ENCODE results near the gene PDGFB.

PDGFB gene

DNA sequence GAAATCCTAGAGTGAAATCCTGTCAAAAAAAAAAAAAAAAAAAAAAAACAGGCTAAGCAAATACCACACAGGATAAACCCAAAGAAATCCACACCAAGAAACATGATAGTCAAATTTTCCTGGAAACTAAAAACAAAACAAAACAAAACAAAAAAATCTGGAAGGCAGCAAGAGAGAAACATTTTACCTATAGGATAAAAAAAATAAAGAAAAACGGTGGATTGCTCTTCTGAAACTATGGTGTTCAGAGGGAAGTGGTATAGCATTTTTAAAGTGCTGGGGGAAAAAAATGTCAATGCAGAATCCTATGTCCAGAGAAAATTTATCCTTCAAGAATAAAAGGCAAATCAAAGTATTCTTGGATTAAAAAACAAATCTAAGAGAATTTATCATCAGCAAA lies 50.7 kb downstream of the PDGFB start:
- no peak for DNase-seq

- no peak for DNase-seq
Measured at GRCh38 chr22:39188809-39189208, 56.0 kb downstream of the PDGFB start.

- DNase-seq = no peak
Measured at GRCh38 chr22:39185601-39186012, 59.2 kb downstream of the PDGFB start.

GRCh38 chr22:39184586-39185577 lies 59.9 kb downstream of the PDGFB start:
- no peak for DNase-seq

DNA sequence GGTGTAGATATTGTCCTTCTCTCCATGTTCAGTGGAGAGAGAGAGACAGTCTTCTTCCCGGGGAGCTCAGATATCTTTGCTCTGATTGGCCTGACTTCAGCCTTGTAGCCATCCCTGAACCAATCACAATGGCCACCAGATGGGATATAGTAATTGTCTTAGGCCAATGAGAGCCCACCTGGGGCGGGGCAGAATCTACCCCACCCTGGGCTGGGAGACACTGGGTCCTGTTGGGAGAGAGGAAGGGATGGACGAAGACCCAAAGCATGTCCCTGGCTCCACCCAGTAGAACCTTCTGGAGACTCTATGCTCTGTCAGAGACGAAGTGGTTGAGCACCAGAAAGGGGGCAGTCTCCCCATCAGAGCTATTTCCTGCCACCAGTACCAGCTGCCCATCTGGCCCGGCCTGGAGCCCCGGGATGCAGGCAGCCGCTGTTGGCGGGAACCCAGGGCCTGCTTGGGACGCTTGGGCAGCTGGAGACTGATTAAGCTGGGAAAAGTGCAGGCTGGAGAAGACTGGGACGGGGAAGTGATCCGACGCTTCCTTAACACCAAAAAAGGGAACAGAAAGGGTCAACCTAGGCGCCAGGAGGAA lies 60.7 kb downstream of the PDGFB start:
- no peak for DNase-seq

- DNase-seq = no peak
Measured at GRCh38 chr22:39182478-39183030, 62.2 kb downstream of the PDGFB start.

DNA sequence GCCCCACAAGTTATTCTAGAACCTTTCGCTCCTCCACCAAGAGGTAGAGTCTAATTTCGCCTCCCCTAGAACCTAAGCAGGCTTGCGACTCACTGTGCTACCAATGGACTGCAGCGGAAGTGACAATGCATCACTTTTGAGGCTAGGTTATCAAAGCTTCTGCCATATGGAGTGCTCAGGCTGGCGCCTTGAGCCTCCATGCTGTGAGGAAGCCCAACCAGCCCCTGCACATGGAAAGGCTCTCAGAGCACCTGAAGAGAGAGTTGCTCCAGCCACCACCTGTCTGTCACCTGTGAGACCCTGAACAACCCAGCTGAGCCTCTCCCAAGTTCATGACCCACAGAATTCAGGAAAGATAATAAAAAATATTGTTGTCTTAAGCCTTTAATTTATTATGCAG lies 63.0 kb downstream of the PDGFB start:
- DNase-seq = no peak

DNA sequence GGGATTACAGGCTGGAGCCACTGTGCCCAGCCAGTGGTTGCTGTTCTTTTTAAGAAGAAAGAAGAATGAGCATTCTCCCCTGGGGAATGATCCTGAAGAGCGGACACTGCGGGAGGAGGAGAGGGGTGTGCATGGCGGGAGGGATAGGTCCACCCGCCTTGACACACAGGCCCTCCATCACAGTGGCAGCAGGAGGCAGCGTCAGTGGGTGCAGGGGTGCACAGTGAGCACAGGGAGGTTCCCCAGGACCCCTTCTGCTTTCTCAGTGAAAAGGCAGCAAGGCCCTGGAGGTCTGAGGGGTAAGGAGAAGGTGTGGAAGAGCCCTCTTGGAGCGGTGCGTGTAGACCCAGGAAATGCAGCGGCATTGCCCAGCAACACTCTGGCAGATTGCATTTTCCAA lies 63.4 kb downstream of the PDGFB start:
- DNase-seq = no peak

GRCh38 chr22:39179841-39180335 lies 64.9 kb downstream of the PDGFB start:
- no peak for DNase-seq

GRCh38 chr22:39179401-39179827 lies 65.4 kb downstream of the PDGFB start:
- DNase-seq = no peak

DNA sequence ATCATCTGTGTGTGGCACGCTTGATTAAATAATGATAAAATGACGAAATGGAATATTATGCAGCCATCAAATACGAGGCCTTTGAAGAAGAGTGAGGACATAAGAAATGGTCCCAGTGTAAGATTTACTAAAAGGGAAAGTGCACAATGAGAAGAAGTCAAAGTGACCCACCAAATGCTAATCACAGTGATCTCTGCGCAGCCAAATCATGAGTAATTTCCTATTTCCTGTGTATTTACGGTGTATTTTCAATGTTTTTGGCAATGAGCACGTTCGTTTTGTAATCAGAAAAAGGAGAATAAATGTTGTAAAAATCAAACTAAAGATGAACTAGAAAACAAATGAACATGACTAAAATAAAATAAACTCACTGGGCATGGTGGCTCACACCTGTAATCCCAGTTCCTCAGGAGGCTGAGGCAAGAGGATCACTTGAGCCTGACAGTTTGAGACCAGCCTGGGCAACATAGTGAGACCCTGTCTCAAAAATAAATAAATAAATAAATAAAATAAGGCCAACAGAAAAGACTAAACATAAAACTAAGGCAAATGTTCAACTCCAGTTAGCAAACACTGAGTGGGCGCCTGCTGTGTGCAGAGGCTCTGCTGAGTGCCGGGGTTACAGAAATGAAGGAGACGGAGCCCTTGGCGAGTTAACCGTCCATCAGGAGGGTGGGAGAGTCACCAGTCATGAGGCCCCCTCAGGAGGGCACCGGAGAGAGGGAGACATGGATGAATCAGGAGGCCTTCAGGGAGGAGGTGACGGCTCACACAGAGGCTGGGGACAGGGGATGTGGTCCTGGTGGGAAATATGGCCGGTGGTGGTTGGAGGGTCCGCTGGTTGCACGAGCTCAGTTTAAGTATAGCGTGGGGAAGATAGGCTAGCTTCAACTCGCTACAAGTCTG lies 66.3 kb downstream of the PDGFB start:
- no peak for DNase-seq

DNA sequence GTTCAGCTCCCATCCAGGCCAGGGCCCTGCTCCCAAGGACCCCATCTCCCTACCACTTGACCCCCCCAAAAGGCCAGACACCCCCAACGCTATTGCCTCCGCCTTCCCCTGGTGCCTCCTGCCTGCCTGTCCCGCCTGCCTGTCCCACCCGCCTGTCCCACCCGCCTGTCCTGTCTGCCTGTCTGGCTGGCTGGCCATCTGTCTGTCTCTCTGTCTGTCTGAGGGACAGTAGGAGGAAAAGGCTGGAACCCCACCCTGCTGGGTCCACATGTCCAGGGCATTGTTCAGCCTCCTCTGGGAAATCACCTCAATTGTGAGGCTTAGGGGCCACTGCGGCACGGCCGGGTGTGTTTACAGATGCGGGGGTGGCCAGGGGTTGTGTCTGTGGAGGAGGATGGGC lies 67.0 kb downstream of the PDGFB start:
- no peak for DNase-seq

GRCh38 chr22:39177456-39177775 lies 67.4 kb downstream of the PDGFB start:
- no peak for DNase-seq

- no peak for DNase-seq
Measured at GRCh38 chr22:39176714-39177455, 67.9 kb downstream of the PDGFB start.

GRCh38 chr22:39176143-39176713 lies 68.6 kb downstream of the PDGFB start:
- no peak for DNase-seq

- DNase-seq = no peak
Measured at GRCh38 chr22:39175353-39176142, 69.2 kb downstream of the PDGFB start.

- DNase-seq = peak; percentile 91
Measured at GRCh38 chr22:39174498-39175352, 70.1 kb downstream of the PDGFB start.

DNA sequence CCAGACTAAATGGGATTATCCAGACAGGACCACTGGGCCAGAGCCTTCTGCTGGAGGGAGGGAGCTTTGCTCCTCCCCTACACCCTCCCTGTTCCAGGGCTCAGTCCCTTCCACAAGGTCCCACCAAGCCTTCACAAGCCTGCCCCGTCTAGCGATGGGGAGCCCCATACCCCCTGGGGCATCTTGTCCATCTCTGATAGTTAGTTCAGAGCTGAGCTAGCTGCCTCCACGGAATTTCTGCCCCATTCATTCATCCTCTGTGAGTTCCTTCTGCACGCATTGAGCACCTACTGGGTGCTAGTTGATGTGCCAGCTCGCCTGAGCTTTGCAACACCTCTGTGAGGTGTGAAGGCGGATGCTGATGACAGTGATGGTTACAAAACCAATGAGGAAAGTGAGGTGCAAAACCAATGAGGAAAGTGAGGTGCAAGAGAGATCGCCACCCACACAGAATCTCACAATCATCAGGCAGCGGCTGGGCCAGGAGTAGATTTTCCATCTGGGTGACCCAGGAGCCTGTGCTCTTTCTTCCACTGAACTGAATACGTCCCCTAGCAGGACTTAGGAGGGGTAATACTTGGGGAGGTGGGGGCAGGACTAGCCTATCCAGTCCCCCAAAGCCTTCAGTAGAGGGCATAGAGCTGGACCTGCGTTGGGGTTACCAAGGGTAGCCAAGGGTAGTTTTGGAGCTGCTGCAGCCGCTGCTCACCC lies 70.8 kb downstream of the PDGFB start:
- DNase-seq = peak; percentile 66

Data from CD4-positive, alpha-beta T cell treated with Interleukin-15 for 1 hour (primary cell).